SK-N-SH treated with all-trans-retinoic acid at 6 μM for 48 hours (cell line): ENCODE results near the gene PANX2.

Source experiments
- ARNTL ChIP-seq: fragments of 450-650 bp; formaldehyde crosslinking; IDR thresholded peaks from 2 replicates; pipeline ENCODE4 v1.5.0; 2020; ENCODE audit warnings: low read depth, mild to moderate bottlenecking, moderate library complexity, borderline replicate concordance
- CREB5 ChIP-seq: fragments of 250-450 bp; sonication (Bioruptor Pico); IDR thresholded peaks from 2 replicates; pipeline ENCODE4 v1.5.1; 2020; ENCODE audit warnings: low read depth, mild to moderate bottlenecking, moderate library complexity
- GLIS3 ChIP-seq: fragments of 250-450 bp; sonication (Bioruptor Pico); IDR thresholded peaks from 2 replicates; pipeline ENCODE4 v1.5.0; 2020; ENCODE audit warnings: mild to moderate bottlenecking, moderate library complexity
- RARB ChIP-seq: fragments of 250-450 bp; sonication (Bioruptor Pico); IDR thresholded peaks from 2 replicates; pipeline ENCODE4 v1.8.0; 2021; ENCODE audit warnings: mild to moderate bottlenecking, moderate library complexity
- ZC3H10 ChIP-seq: fragments of 250-450 bp; sonication (Bioruptor Pico); IDR thresholded peaks from 2 replicates; pipeline ENCODE4 v1.5.1; 2021; ENCODE audit warnings: mild to moderate bottlenecking, moderate library complexity
- ZFP3 ChIP-seq: fragments of 250-450 bp; sonication (Bioruptor Pico); IDR thresholded peaks from 2 replicates; pipeline ENCODE4 v1.5.0; 2020; ENCODE audit warnings: mild to moderate bottlenecking, moderate library complexity
- ZFP30 ChIP-seq: fragments of 450-650 bp; formaldehyde crosslinking; IDR thresholded peaks from 2 replicates; pipeline ENCODE4 v1.5.0; 2022; ENCODE audit warnings: mild to moderate bottlenecking, moderate library complexity
- ZNF8 ChIP-seq: fragments of 450-650 bp; formaldehyde crosslinking; IDR thresholded peaks from 2 replicates; pipeline ENCODE4 v1.5.0; 2020; ENCODE audit warnings: mild to moderate bottlenecking, moderate library complexity
- TF ChIP-seq, protein P1 (sequence below): fragments of 250-450 bp; sonication (Bioruptor Pico); IDR thresholded peaks from 2 replicates; pipeline ENCODE4 v1.5.1; 2021; ENCODE audit warnings: mild to moderate bottlenecking, moderate library complexity

GRCh38 chr22:50201191-50202129 lies 30.9 kb downstream of the PANX2 start:
- TF ChIP-seq, protein P1, sequence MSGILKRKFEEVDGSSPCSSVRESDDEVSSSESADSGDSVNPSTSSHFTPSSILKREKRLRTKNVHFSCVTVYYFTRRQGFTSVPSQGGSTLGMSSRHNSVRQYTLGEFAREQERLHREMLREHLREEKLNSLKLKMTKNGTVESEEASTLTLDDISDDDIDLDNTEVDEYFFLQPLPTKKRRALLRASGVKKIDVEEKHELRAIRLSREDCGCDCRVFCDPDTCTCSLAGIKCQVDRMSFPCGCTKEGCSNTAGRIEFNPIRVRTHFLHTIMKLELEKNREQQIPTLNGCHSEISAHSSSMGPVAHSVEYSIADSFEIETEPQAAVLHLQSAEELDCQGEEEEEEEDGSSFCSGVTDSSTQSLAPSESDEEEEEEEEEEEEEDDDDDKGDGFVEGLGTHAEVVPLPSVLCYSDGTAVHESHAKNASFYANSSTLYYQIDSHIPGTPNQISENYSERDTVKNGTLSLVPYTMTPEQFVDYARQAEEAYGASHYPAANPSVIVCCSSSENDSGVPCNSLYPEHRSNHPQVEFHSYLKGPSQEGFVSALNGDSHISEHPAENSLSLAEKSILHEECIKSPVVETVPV (CRISPR knock-in tag), result no peak
- TF ChIP-seq ARNTL (no peak), ZNF8 (CRISPR knock-in tag) (no peak), CREB5 (no peak), GLIS3 (CRISPR knock-in tag) (no peak), ZFP30 (no peak), ZFP3 (no peak), RARB (CRISPR knock-in tag) (no peak), ZC3H10 (CRISPR knock-in tag) (no peak)
